ENCODE measurements around the gene ZDHHC13.

Gene ZDHHC13, protein sequence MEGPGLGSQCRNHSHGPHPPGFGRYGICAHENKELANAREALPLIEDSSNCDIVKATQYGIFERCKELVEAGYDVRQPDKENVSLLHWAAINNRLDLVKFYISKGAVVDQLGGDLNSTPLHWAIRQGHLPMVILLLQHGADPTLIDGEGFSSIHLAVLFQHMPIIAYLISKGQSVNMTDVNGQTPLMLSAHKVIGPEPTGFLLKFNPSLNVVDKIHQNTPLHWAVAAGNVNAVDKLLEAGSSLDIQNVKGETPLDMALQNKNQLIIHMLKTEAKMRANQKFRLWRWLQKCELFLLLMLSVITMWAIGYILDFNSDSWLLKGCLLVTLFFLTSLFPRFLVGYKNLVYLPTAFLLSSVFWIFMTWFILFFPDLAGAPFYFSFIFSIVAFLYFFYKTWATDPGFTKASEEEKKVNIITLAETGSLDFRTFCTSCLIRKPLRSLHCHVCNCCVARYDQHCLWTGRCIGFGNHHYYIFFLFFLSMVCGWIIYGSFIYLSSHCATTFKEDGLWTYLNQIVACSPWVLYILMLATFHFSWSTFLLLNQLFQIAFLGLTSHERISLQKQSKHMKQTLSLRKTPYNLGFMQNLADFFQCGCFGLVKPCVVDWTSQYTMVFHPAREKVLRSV

DNA sequence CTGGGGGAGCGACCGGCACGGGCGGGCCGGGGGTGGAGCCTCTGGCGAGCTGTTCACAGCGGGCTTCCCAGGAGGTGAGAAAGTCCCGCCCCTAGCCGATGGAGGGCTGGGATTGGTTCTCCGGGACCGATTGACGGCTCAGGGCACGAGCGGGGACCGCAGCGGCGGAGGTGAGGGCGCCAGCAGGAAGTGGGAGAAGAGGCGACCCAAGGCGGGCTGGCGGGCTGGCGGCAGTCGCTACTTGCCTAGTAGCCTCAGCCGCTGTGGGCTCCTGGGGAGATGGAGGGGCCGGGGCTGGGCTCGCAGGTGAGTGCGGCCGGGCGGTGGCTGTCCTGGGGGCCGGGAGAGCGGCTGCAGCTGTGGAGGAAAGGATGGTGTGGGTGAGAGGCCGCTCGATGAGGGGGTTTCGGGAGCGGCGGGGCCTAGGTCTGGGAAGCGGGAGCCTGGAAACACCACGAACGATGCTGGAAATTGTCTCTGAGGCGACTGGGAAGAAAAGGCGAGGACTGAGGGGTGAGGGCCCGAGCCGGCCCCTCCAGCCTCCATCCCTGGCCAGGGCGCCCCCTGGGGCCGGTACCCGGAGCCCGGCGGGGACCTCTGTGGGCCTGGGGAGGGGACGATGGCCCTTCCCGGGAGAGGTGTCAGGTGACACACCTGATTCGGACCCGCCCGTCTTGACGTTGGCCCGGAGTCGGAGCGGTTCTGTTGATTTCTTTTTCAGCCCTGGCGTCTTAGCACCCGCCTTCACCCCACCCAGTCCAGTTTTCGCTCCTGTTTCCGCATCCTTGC lies at the start of gene ZDHHC13:
Gene ZDHHC13 (plus strand): TSS at position 198 of the 789 bp plus-strand sequence. CDS start 82 bp downstream, at position 280.
- Histone ChIP-seq H3K4me1 (ENCODE audit: insufficient read depth, insufficient read length) (peaks cover 3% of the 10 kb centered on the region), H3K9me3 (ENCODE audit: insufficient read depth, low read length) (no peaks in the 10 kb centered on the region), H3K36me3 (ENCODE audit: insufficient read depth, insufficient read length, low read length) (peaks cover 20% of the 10 kb centered on the region), H3K9ac (ENCODE audit: insufficient read length, low read depth) (peak within 1 kb of the TSS; percentile 83), H3K4me3 (ENCODE audit: insufficient read length, low read depth) (peak within 1 kb of the TSS; percentile 73), H3K27me3 (ENCODE audit: insufficient read depth, insufficient read length) (no peaks in the 10 kb centered on the region)
- TF ChIP-seq YY1 (IDR thresholded peaks at IDR 0.05; ENCODE audit: insufficient read depth, insufficient read length) = no peak
- no peak for TF ChIP-seq ZNF274 (IDR thresholded peaks at IDR 0.05; ENCODE audit: low read depth, low read length)
- TF ChIP-seq SUZ12 (IDR thresholded peaks at IDR 0.05; ENCODE audit: extremely low read depth, insufficient read depth, insufficient read length) = no peak
- DNase-seq (ENCODE audit: low read depth, low spot score) = peak; percentile 80

GRCh38 chr11:19071255-19071654 lies 45.7 kb upstream of the ZDHHC13 start:
- no peak overlapping the region for H3K4me3 ChIP-seq (ENCODE audit: insufficient read length, low read depth)

GRCh38 chr11:19072464-19072863 lies 44.5 kb upstream of the ZDHHC13 start:
- no peak for TF ChIP-seq ZNF274 (IDR thresholded peaks at IDR 0.05; ENCODE audit: low read depth, low read length)
- TF ChIP-seq SUZ12 (IDR thresholded peaks at IDR 0.05; ENCODE audit: extremely low read depth, insufficient read depth, insufficient read length) = no peak
- no peak for TF ChIP-seq YY1 (IDR thresholded peaks at IDR 0.05; ENCODE audit: insufficient read depth, insufficient read length)
- Histone ChIP-seq H3K4me1 (ENCODE audit: insufficient read depth, insufficient read length) (no peaks in the 10 kb centered on the region), H3K36me3 (ENCODE audit: insufficient read depth, insufficient read length, low read length) (no peaks in the 10 kb centered on the region), H3K27me3 (ENCODE audit: insufficient read depth, insufficient read length) (no peaks in the 10 kb centered on the region), H3K9me3 (ENCODE audit: insufficient read depth, low read length) (no peaks in the 10 kb centered on the region), H3K9ac (ENCODE audit: insufficient read length, low read depth) (no peak overlapping the region), H3K4me3 (ENCODE audit: insufficient read length, low read depth) (no peak overlapping the region)
- no peak for DNase-seq (ENCODE audit: low read depth, low spot score)

More at GRCh38 chr11:19071255-19071654, 45.7 kb upstream of the ZDHHC13 start:
- no peaks in the 10 kb centered on the region for H3K4me1 ChIP-seq (ENCODE audit: insufficient read depth, insufficient read length)
- H3K9ac ChIP-seq (ENCODE audit: insufficient read length, low read depth) = no peak overlapping the region
- peak; percentile 43 for DNase-seq (ENCODE audit: low read depth, low spot score)
- no peaks in the 10 kb centered on the region for H3K9me3 ChIP-seq (ENCODE audit: insufficient read depth, low read length)
- no peak for TF ChIP-seq YY1 (IDR thresholded peaks at IDR 0.05; ENCODE audit: insufficient read depth, insufficient read length)
- TF ChIP-seq ZNF274 (IDR thresholded peaks at IDR 0.05; ENCODE audit: low read depth, low read length) = no peak
- TF ChIP-seq SUZ12 (IDR thresholded peaks at IDR 0.05; ENCODE audit: extremely low read depth, insufficient read depth, insufficient read length) = no peak
- no peaks in the 10 kb centered on the region for H3K27me3 ChIP-seq (ENCODE audit: insufficient read depth, insufficient read length)
- H3K36me3 ChIP-seq (ENCODE audit: insufficient read depth, insufficient read length, low read length) = no peaks in the 10 kb centered on the region

DNA sequence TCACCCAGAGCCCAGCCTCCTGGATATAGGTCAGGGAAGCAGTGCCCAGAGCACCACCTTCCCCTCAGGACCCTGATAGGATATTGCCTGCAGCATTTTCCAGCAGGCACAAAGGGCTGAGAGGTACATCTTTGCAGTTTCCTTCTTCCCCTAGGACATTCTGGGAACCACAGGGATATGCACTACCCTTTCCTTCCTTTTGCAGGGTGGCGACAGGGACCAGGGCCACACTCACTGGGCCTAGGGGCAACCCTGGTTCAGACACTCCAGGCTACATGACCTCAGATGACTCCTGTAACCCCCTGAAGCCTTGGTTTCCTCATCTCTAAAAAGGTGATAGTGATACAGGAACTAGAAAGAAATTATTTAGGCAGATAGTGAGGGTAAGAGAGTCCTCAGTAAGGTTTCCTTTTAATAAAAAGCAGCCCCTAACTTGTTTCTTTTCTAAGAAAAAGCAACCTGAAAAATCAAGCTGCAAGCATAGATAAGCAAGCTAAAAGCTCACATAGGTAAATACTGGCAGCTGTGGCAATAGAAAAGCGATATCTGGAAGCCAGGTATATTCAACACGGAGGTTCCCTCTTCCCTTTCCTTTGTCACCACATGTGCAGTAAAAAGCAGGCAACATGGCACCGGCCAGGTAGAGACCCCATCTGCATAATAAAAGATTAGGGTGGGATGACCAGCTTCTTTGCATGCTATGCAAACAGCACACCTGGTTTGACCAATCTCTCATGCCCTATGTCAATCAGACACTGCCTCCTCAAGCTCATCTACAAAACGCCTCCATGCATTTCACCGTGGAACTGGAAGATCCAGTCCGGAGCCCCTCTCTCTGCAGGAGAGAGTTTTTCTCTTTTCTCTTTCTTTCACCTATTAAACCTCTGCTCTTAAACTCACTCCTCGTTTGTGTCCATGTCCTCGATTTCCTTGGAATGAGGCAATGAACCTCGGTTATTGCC lies 43.2 kb upstream of the ZDHHC13 start:
- no peak for DNase-seq (ENCODE audit: low read depth, low spot score)
- Histone ChIP-seq H3K4me1 (ENCODE audit: insufficient read depth, insufficient read length) (no peaks in the 10 kb centered on the region), H3K36me3 (ENCODE audit: insufficient read depth, insufficient read length, low read length) (no peaks in the 10 kb centered on the region), H3K9ac (ENCODE audit: insufficient read length, low read depth) (no peak overlapping the region), H3K27me3 (ENCODE audit: insufficient read depth, insufficient read length) (no peaks in the 10 kb centered on the region), H3K9me3 (ENCODE audit: insufficient read depth, low read length) (no peaks in the 10 kb centered on the region), H3K4me3 (ENCODE audit: insufficient read length, low read depth) (no peak overlapping the region)
- no peak for TF ChIP-seq YY1 (IDR thresholded peaks at IDR 0.05; ENCODE audit: insufficient read depth, insufficient read length)
- no peak for TF ChIP-seq SUZ12 (IDR thresholded peaks at IDR 0.05; ENCODE audit: extremely low read depth, insufficient read depth, insufficient read length)
- no peak for TF ChIP-seq ZNF274 (IDR thresholded peaks at IDR 0.05; ENCODE audit: low read depth, low read length)

- TF ChIP-seq ZNF274 (IDR thresholded peaks at IDR 0.05; ENCODE audit: low read depth, low read length) (no peak), SUZ12 (IDR thresholded peaks at IDR 0.05; ENCODE audit: extremely low read depth, insufficient read depth, insufficient read length) (no peak), YY1 (IDR thresholded peaks at IDR 0.05; ENCODE audit: insufficient read depth, insufficient read length) (no peak)
- no peak for DNase-seq (ENCODE audit: low read depth, low spot score)
- H3K36me3 ChIP-seq (ENCODE audit: insufficient read depth, insufficient read length, low read length) = no peaks in the 10 kb centered on the region
- no peak overlapping the region for H3K9ac ChIP-seq (ENCODE audit: insufficient read length, low read depth)
- H3K27me3 ChIP-seq (ENCODE audit: insufficient read depth, insufficient read length) = no peaks in the 10 kb centered on the region
- no peaks in the 10 kb centered on the region for H3K4me1 ChIP-seq (ENCODE audit: insufficient read depth, insufficient read length)
- no peak overlapping the region for H3K4me3 ChIP-seq (ENCODE audit: insufficient read length, low read depth)
- H3K9me3 ChIP-seq (ENCODE audit: insufficient read depth, low read length) = no peaks in the 10 kb centered on the region
Observed at GRCh38 chr11:19075636-19076035, 41.3 kb upstream of the ZDHHC13 start.

Data from NT2/D1 (cell line).